COLO829 (cell line): ENCODE measurements around the gene TNC.

ENCODE experiments used
- DNase-seq: peaks from one replicate; pipeline ENCODE4 v3.0.0; 2012; ENCODE audit warnings: low spot score

TNC gene

GRCh38 chr9:115098226-115098965 lies 19.6 kb downstream of the TNC start:
- no peak for DNase-seq

GRCh38 chr9:115093520-115093919 lies 24.4 kb downstream of the TNC start:
- DNase-seq = no peak

GRCh38 chr9:115090486-115090885 lies 27.5 kb downstream of the TNC start:
- no peak for DNase-seq

GRCh38 chr9:115088860-115089259 lies 29.1 kb downstream of the TNC start:
- no peak for DNase-seq

- DNase-seq = no peak
Observed at GRCh38 chr9:115086886-115087285, 31.1 kb downstream of the TNC start.

- no peak for DNase-seq
Observed at GRCh38 chr9:115086461-115086860, 31.5 kb downstream of the TNC start.

- no peak for DNase-seq
Observed at GRCh38 chr9:115085773-115086377, 32.1 kb downstream of the TNC start.

- no peak for DNase-seq
Observed at GRCh38 chr9:115084709-115085108, 33.2 kb downstream of the TNC start.

- DNase-seq = no peak
Observed at GRCh38 chr9:115084157-115084556, 33.8 kb downstream of the TNC start.

- no peak for DNase-seq
Observed at GRCh38 chr9:115080242-115080641, 37.7 kb downstream of the TNC start.

- DNase-seq = no peak
Observed at GRCh38 chr9:115079156-115079555, 38.8 kb downstream of the TNC start.

GRCh38 chr9:115073456-115073855 lies 44.5 kb downstream of the TNC start:
- no peak for DNase-seq

GRCh38 chr9:115071176-115071575 lies 46.8 kb downstream of the TNC start:
- no peak for DNase-seq

GRCh38 chr9:115069771-115070170 lies 48.2 kb downstream of the TNC start:
- no peak for DNase-seq

- DNase-seq = no peak
Observed at GRCh38 chr9:115069302-115069701, 48.7 kb downstream of the TNC start.

- no peak for DNase-seq
Observed at GRCh38 chr9:115068031-115068430, 49.9 kb downstream of the TNC start.

GRCh38 chr9:115063058-115063845 lies 54.7 kb downstream of the TNC start:
- DNase-seq = no peak

GRCh38 chr9:115058684-115059315 lies 59.2 kb downstream of the TNC start:
- peak; percentile 95 for DNase-seq

- peak; percentile 93 for DNase-seq
Observed at GRCh38 chr9:115058175-115058574, 59.8 kb downstream of the TNC start.

- no peak for DNase-seq
Observed at GRCh38 chr9:115057559-115057958, 60.4 kb downstream of the TNC start.

GRCh38 chr9:115050002-115050490 lies 67.9 kb downstream of the TNC start:
- DNase-seq = no peak

- DNase-seq = no peak
Observed at GRCh38 chr9:115046824-115047223, 71.1 kb downstream of the TNC start.
